Measurements from ENCODE around the gene RAB25. TPM values are rescaled to one million over a fixed set of nuclear protein-coding genes. Genes with fewer than 3 reads are reported as not detected.

RAB25 gene
- total and polyA plus RNA-seq, 2 of the 13 experiments (the other 11 are each of a cell fraction or from before 2014, with no cell fraction given) = 0.20 to 0.22 TPM

- TF ChIP-seq PRDM15 (CRISPR knock-in tag; IDR thresholded peaks at IDR 0.05) (no peak; the same call in 1 of the 2 replicates), GZF1 (CRISPR knock-in tag; IDR thresholded peaks at IDR 0.05) (no peak), POLR2G (IDR thresholded peaks at IDR 0.05; ENCODE audit: low read depth, low read length) (peak; percentile 95), ZMAT5 (CRISPR knock-in tag; IDR thresholded peaks at IDR 0.05; ENCODE audit: borderline replicate concordance, low read depth) (no peak), ZNF501 (CRISPR knock-in tag; IDR thresholded peaks at IDR 0.05) (no peak), KDM1A (CRISPR knock-in tag; IDR thresholded peaks at IDR 0.05) (no peak), ZBTB37 (CRISPR knock-in tag; IDR thresholded peaks at IDR 0.05) (no peak), FOXK2 (IDR thresholded peaks at IDR 0.05) (no peak), ARNT (IDR thresholded peaks at IDR 0.05) (no peak), E2F1 (CRISPR knock-in tag; IDR thresholded peaks at IDR 0.05) (no peak), CENPX (CRISPR knock-in tag; IDR thresholded peaks at IDR 0.05) (no peak), REPIN1 (CRISPR knock-in tag; IDR thresholded peaks at IDR 0.05; ENCODE audit: borderline replicate concordance, low read depth) (no peak), ZNF207 (IDR thresholded peaks at IDR 0.05; ENCODE audit: borderline replicate concordance) (no peak), TERF1 (CRISPR knock-in tag; IDR thresholded peaks at IDR 0.05) (no peak), MEF2D (CRISPR knock-in tag; IDR thresholded peaks at IDR 0.05) (no peak; the same call in 1 of the 2 replicates), ZSCAN25 (CRISPR knock-in tag; IDR thresholded peaks at IDR 0.05) (no peak), MNT (IDR thresholded peaks at IDR 0.05) (peak; percentile 18; the same call in 1 of the 2 replicates), MXD4 (CRISPR knock-in tag; IDR thresholded peaks at IDR 0.05) (no peak), POLR2AphosphoS5 (IDR thresholded peaks at IDR 0.05; ENCODE audit: low read depth, low read length) (peak; percentile 96), ZBTB8A (CRISPR knock-in tag; IDR thresholded peaks at IDR 0.05; ENCODE audit: borderline replicate concordance, low read depth) (no peak), ESRRA (CRISPR knock-in tag; IDR thresholded peaks at IDR 0.05; ENCODE audit: low read depth) (no peak)
Observed at GRCh38 chr1:156114101-156114918, 53.4 kb downstream of the RAB25 start, which contains the start of gene LMNA (continued).
